OCI-LY7 (cell line): ENCODE results near the gene PTPN9.

Source experiments
- CTCF ChIP-seq: fragments of 200-600 bp; sonication (generic); conservative IDR thresholded peaks from 2 replicates; pipeline ENCODE4 v1.5.1; 2014; ENCODE audit warnings: mild to moderate bottlenecking, antibody characterized with exemption, low read length, moderate library complexity, mixed read lengths
- EZH2phosphoT487 ChIP-seq: fragments of 200-600 bp; sonication (generic); IDR thresholded peaks from 2 replicates; pipeline ENCODE4 v1.6.1; 2018; ENCODE audit warnings: low read depth, borderline replicate concordance, mild to moderate bottlenecking, mixed run types, antibody characterized with exemption, low read length, moderate library complexity, mixed read lengths

GRCh38 chr15:75616766-75617165 lies 37.7 kb upstream of the PTPN9 start:
- TF ChIP-seq CTCF, result no peak
- no peak for TF ChIP-seq EZH2phosphoT487
